Measurements from ENCODE around the gene LRP8.

DNA sequence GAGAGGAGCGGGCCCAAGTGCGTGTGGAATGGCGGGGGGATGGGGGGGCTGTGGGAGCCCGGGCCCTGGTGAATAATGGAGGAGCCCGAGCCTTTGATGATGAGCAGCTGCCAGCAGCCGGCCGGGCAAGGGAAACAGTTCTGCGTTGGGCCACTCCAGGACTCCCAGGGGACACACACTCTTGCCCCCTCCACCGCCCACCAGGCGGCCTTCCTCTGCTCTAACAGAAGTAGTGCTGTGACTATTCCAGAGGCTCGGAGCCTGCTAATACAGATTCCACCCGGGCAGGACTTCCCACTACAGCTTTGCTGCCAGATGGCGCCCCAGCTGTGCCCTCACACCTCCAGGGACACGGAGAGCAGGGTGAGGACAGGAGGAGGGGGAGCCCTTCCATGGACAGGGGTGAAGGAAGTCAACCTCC lies 48.2 kb upstream of the LRP8 start:
- TF ChIP-seq CTCF (IDR thresholded peaks at IDR 0.05) (no peak), EZH2 (IDR thresholded peaks at IDR 0.05; ENCODE audit: borderline replicate concordance, insufficient read depth, low read depth, low read length, poor library complexity, severe bottlenecking) (no peak)

Measured in B cell (primary cell).